Stimulated activated CD8-positive, alpha-beta memory T cell treated with anti-CD3 and anti-CD28 coated beads, Interleukin-4, amount 100 ng/mL, for 48 hours (primary cell): ENCODE data around the gene MEGF11.

Experiments used
- DNase-seq: peaks from one replicate; pipeline ENCODE4 v3.0.0-alpha.2; 2020

The MEGF11 gene

DNA sequence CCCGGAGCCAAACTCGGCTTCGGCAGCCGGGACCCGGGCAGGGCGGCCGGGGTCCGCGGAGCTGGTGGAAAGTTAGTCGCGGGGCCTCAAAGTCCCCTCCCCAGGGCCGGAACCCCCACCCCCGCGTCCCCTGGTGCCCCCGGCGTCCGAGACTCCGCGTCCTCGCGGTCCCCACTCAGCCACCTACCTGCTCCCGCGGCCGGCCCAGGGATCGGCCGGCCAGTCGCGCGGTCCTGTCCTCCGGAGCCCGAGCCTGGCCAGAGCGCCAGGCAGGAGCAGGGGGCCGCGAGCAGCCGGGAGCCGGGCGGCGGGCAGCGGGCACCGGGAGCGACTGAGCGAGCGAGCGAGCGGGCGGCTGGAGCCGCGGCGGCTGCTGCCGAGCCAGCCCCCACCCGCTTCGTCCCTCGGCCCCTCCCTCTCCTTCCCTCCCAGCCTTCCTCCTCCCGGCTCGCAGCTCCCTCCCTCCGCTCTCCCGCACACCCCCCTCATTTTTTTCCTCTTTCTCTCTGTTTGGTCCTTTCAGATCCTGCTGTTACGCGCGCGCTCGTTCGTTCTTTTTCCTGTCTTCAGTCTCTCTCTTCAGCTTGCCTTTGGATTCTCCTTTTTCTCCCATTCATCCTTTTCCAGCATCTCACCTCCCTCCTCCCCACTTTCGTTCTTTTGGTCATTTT lies at the start of gene MEGF11:
TSS of gene MEGF11 (minus strand) at position 333 of the 671 bp plus-strand sequence. CDS start 125,347 bp downstream, outside the sequence.
- no peak for DNase-seq

DNA sequence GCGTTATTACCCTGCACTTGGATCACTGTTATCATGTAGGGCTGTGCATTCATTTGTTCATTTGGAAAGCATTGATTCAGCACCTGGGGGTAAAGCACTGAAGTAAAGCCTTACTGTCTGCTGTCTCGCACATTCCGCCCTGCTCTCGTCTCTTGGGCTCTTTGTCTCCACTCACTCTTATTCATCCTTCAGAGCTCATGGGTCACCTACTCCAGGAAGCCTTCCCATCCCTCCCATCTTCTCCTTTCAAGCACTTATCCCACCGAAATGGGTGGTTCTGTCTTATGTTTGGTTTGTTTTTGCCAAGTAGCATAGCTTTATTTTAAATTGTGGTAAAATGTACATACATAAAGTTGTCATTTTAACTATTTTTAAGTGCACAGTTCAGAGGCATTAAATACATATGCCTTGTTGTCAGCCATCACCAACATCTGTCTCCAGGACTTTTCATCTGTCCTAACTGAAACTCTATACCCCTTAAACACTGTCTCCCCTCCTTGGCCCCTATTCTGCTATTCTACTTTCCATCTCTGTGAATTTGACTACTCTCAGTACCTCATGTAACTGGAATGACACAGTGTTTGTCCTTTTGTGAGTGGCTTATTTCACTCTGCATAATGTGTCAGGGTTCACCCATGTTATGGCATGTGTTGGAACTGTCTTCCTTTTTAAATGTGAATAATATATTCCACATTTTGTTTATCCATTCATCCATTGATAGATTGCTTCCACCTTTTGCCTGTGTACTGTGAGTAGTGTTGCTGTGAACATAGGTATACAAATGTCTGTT lies 49.1 kb upstream of the MEGF11 start:
- no peak for DNase-seq

DNA sequence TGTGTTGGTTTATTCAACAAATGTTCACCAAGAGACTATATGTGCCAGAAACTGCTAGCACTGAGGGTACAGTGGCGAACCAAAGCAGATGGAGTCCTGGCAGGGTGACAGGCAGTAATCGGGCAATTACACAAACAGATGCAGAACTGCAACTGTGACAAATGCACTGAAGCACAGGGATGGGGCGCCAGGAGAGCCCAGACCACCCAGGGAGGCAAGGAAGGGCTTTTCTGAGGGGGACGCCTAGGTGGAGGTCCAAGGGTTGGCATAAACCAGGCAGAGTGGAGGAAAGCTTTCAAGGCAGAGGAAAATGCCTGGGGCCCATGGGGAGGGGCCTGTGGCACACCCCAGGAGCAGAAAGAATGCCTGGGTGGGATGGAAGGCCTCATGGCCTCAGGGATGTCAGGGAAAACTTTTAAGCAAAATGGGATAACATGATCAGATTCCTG lies 45.3 kb upstream of the MEGF11 start:
- DNase-seq, result no peak

DNA sequence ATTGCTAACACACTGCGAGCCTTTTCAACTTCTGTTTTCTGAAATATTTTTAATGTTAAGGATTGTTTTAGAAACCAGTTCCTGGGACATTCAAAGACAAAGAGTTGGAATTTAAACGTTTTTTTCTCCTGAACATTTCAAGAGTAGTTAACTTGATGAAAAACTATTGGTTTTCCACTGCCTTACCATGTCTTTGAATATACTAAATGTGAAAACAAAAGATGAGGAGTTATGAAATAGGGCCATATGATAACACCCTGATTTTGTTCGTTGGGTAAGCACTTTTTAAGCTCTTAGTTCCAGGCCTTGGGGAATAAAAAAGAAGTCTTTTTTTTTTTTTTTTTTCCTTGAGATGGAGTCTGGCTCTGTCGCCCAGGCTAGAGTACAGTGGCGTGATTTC lies 42.6 kb upstream of the MEGF11 start:
- DNase-seq, result no peak

DNA sequence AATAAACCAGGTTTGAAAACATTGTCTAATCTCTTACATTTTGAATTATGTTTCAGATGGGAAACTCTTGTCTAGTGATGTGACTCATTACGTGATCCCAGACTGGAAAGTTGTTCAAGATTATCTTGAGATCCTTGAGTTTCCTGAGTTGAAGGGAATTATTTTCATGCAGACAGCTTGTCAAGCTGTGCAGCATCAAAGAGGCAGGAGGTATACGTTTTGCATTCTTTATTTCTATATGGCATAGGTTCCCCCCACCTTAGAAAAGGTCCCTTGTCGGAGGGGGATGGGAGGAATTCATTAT lies 41.3 kb upstream of the MEGF11 start:
- no peak for DNase-seq

DNA sequence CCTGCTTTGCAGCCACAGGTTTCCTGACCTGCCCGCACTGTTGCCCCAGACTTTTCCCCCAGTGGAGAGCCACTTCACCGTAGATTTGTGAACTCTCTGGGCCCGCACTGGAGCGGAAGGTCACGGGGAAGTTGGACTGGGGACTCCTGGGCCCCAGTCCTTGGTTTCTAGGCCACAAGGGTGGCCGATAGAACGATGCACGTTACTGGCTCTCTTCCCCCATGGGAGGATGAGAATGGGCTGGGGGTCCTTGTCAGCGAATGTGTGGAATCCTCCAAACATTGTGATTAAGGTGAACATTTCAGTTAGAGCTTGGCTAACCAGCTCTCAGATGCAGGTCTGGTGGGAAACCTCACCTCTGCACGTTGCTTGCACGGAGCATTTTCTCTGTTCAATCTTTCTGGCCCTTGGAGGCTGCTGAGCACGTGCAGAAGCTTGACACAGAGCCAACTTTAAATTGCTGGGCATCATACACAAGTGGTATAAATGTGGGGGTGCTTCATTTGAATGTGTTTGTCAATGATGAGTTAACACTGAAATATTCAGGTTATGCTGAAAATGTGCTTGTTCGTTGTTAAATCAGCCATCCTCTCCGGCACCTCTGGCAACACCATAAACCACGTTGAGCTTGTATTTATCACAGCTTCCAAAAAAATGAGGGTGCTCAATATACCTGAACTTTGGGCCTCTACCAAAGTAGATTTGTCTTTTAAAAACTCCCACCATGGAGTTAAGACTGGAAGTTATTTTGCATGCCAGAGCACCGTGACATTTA lies 40.8 kb upstream of the MEGF11 start:
- no peak for DNase-seq

DNA sequence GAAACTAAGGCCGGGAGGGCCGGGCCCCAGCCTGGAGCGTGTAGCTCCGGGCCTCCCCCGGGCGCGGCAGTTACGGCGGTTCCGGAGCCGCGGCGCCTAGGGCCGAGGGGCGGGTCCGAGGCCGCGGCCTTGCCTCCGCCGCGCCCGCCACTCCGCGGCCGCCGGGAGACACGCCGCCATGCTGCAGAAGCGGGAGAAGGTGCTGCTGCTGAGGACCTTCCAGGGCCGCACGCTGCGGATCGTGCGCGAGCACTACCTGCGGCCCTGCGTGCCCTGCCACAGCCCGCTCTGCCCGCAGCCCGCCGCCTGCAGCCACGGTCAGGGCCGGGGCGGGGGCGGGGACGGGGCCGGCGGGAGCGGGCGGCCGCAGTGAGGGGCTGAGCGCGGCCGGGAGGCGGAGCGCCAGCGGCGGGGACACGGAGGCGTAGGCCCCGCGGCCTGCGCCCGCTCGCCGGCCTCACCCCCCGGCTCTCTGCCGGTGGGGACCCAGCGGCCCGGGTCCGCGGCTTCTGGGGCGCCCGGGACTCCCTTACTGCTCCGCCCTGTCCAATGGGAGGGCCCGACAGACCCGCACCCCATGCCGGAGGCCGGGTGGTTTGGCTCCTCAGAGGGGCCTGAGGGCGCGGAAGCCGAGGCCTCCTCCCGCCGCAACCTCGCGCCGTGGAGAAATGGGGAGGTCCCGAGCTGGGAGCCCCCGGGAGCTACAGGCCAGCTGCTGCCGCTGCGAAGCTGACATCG lies 40.0 kb upstream of the MEGF11 start, which contains the start of gene DIS3L:
TSS of gene DIS3L (plus strand) at position 150 of the 738 bp plus-strand sequence. CDS start at position 179, 29 bp downstream.
- peak; percentile 76 for DNase-seq

DNA sequence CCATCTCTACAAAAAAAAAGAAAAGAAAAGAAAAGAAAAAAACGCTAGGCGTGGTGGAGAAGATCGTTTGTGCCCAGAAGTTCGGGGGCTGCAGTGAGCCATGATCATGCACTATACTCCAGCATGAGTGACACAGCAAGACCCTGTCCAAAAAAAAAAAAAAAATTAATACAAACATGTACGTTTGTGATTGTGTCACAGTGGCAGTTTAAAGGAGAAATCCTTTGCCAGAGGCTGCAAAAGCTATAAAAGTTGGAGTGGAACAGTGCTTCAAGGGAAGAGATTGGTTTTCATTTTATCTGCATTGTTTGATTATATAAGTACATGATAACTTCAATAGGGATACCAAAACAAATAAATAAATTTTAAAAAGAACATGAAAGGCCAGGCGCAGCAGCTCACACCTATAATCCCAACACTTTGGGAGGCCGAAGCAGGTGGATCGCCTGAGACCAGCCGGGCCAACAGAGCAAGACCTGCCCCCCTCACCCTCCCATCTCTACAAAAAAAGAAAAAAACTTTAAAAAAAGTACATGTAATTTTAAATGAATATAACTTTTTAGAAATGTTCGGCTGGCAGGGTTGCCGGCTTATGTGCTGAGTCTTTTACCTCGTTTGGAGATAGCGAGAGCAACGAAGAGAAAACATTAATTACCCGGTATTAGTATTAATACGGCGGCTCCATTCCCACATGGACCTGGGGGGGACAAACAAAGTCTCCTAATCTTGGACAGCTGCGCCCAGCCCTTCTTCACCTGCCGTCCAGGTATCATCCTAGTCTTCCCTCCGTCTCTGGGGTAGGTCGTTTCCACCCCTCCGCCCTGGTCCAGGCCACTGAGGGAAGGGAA lies 39.2 kb upstream of the MEGF11 start:
- DNase-seq, result peak; percentile 27

DNA sequence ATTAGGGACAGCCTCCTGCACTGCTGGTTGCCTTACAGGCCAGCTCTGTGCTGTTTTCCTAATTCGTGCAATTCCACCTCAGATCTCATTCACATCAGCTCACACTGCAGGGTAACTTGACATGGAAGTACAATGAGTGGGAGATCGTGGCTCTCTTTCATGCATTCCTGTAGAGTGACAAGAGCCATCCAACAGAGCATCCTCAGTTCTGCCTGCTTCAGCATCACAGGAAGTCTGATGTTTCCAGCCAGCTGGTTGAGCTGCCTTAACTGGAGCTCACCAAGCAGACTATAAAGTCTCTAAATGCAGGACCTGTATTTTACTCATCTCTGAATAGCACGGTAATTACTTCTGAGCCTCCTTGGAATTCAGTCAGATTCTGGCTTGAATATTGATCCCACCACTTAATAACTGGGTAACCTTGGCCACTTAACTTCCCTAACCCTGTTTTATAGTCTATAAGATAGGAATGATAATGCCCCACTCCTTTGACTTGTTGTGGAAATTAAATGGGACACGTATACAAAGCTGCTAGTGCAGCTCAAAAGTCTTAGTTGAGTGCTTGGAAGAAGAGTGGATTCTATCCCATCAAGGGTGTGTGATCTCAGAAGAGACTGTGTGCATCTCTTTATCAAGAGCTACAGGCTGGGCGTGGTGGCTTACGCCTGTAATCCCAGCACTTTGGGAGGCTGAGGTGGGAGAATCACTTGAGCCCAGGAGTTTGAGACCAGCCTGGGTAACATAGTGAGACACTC lies 38.4 kb upstream of the MEGF11 start:
- DNase-seq, result no peak

DNA sequence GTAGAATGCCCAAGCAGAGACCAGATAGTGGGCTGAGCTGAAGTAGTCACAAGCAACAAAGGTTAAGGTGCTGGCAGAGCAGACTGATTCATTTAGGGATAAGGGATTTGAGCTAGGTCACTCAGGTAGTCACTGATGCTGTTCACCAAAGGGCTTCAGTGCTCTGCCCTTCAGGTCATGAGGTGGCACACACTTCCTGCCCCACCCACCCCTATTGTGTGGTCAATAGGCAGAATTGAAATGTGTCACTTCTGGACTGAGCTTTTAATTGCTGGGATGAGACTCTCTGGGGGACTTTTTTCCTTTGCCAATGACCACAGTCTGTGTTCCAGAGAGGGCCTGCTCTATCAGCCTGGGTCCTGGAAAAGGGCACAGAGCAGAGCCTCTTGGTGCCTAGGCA lies 37.0 kb upstream of the MEGF11 start:
- peak; percentile 28 for DNase-seq

DNA sequence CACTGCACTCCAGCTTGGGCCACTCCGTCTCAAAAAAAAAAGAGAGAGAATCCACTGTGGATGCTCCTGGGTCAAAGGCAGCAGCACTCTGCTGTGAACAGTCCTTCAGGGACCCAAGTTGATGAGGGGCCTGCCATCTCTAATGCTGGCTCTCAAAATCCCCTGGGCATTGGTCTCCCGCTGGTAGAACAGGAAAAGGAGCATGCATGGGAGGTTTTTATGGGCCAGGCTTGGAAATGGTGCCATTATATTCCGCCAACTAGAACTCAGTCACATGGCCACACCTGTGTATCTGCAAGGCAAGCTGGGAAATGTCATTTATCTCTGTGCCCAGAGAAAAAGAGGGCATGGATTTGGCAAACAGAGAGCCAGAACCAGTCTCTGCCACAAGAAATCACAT lies 36.5 kb upstream of the MEGF11 start:
- DNase-seq, result no peak

DNA sequence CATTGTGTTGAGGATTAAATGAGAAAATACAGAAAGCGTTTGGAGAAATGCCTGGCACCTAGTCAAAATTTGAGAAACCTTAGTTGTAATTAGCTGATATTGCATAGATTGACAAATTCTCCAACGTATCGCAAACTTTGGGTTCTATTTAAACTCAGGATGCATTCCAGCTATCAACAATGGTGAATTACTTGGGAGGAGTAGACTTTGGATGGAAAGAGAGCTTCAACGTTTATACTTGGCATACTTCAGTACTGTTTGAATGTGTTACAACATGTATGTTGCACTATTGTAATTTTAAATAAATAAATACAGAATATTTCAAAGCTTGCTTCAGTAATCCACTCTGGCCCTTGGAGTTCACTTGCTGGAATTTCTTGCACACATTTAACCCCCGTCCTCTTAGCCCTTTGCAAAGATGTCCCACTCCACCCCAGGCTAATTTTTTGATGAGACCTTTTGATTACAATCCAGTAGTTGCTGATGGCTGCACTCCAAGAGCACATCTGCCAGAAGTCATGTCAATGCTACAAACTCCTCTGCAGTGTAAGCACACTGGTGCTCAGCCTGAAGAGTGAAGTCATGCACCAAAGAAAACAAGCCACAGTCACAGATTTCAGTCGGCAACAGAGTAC lies 35.1 kb upstream of the MEGF11 start:
- DNase-seq, result no peak

DNA sequence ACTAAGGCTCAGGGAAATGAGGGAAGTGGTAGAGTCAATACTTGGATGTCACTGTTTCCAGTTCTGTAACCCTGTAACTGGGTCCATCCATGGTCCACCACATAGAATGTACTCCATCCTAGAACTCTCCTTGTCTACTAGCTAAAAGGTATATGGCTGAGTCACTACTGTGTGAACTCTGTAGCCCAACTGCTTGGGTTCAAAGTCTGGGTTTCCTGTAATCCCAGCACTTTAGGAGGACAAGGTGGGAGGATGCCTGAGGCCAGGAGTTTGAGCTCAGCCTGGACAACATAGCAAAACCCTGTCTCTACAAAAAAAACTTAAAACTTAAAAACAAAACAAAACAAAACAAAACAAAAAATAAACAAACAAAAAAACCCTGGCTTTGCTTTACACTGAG lies 34.5 kb upstream of the MEGF11 start:
- DNase-seq, result no peak

DNA sequence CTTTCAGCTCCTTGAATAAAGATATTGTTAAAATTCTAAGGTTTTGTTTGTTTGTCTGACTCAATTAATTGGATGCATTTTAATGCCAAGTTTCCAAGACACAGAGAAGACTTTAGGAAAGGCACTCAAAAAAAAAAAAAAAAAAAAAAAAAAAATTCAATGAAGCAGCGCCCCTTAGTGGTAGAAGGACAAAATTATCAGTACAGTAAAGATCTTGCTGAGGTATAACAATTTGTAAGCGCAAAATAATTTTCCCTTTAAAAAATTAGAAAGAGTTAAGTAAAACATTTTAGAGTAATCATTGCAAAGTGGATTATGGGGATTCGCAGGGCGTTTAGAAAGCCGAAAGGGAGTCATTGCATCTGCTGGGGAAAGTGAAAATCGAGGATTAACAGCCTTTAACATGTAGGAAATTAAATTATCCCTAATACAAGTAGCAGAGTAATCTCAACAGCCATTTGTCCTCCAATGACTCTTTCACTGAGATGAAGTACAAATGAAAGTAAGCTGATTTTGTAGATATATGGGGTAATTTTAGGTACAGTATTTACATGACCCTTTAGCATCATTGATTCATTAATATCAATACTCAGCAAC lies 34.0 kb upstream of the MEGF11 start:
- DNase-seq, result no peak

DNA sequence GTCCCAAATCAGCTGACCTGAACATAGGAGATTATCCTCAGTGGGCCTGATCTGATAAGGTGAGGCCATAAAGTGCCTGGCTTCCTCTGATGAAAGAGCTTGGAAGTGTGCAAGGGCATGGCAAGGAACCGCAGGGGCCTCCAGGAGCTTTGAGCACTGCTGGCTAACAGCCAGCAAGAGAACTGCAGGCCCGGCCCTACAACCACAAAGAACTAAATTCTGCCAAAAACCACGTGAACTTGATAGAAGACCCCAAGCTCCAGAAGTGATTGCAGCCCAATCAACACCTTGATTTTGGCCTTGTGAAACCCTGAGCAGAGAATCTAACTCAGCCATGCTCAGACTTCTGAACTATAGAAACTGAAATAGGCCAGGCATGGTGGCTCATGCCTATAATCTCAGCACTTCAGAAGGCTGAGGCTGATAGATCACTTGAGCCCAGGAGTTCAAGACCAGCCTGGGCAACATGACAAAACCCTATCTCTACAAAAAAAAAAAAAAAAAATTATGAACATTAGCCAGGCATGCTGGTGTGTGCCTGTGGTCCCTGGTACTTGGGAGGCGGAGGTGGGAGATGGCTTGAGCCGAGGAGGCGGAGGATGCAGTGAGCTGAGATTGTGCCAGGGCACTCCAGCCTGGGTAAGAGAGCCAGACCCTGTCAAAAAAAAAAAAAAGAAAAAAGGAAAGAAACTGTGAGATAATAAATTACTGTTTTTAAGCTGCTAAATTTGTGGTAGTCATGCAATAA lies 32.2 kb upstream of the MEGF11 start:
- DNase-seq, result no peak

DNA sequence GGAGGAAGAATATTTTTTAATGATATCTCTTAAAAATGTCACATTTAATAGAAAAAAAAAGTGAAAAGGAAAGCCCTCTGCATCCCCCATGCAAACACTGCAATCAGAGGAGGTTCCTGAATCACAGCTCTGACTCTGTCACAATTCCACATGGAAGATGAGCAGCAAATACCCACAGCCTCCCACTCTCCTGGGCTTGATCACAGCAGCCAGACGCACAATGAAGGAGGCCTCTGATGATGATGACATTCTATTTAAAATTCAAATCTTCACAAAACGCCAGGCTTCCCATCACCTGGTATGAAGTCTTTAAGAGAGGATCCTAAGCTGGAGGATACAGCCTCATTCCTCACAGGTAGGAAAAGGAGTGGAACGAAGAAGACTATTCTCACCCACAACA lies 30.7 kb upstream of the MEGF11 start:
- no peak for DNase-seq

DNA sequence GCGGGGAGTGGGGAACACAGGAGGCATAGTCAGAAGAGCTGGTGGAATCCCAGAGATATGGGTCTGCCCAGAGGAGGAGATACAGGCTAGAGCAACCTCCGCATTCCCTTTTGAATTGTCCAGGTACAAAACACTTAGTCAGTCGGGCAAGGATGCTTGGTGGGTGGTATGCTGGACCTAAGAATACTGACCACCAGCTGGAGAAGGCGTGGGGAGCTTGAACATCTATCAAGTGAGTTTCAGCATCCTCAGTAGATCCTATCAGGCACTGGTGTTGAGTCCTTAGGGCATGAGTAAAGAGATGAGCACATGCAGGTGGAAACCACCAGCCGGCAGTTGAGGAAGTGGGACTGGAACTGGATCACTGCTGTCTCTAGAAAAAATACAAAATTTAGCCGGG lies 25.1 kb upstream of the MEGF11 start:
- DNase-seq, result no peak

DNA sequence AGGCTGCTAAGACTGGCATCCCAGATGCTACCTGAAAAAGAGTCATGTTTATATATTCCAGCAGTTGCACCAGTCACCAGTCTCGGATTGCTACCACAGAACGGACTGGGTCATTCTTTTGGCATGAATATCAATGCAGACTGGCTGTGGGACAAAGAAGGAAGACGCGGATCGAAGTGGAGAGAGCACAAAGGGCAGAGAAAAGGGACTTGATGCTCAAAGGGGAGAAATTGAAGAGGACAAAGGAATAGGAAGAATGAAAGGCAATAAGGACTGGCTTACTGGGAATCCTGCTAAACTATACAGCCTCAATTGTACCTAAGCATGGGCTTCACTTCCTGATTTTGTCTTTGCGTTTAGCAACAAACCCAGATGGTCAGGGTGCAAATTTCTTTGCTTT lies 24.5 kb upstream of the MEGF11 start:
- DNase-seq, result no peak

DNA sequence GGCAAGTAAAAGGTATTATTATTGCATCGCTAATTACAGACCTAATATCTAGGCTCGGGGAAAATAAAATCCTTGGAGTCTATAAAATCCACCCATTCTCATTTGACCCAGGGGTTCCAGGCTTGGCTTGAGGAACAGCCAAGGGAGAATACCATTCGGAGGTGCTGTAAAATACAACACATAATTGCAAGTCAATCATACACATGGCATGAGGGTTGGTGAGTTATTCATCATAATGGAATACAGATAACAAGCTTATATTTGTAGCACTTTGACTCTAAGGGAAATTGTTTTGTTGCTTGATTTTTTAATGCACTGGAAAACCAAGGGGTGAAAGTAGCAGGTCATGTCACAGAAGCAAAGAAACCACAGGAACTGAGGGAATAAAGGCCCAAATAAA lies 23.0 kb upstream of the MEGF11 start:
- no peak for DNase-seq

DNA sequence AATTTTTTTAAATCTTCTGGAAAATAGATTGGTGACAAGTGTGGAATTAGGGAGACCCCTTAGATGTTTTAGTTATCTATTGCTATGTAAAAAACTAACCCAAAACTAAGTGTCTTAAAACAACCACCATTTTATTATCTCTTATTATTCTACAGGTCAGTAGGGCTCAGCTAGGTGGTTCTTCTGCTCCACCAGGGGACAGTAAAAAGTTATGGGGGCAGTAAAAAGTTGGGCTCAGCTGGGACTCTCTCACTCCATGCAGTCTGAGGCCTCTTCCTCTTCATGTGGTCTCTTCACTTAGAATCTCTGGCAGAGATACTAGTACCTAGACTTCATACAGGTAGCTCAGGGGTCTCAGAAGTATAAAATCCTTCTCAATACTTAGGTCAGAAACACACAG lies 21.8 kb upstream of the MEGF11 start:
- no peak for DNase-seq
